Osteoblast (primary cell): ENCODE measurements around the gene WWOX. TPM values are rescaled to one million over a fixed set of nuclear protein-coding genes. Genes with fewer than 3 reads are reported as not detected.

Experiments used
- DNase-seq: peaks from one replicate; pipeline ENCODE4 v3.0.0; 2011; ENCODE audit warnings: low spot score, mixed read lengths; ENCODE audit not compliant: insufficient read length; ENCODE audit errors: missing footprints
- H2AFZ ChIP-seq: 2 replicates; pipeline ENCODE4 v1.6.0; 2011; ENCODE audit warnings: mild to moderate bottlenecking, low read length
- H3K27ac ChIP-seq: 2 replicates; pipeline ENCODE4 v1.5.1; 2011; ENCODE audit warnings: mild to moderate bottlenecking, low read depth, low read length, moderate library complexity
- H3K27me3 ChIP-seq: 2 replicates; pipeline ENCODE4 v1.6.0; 2012; ENCODE audit warnings: mild to moderate bottlenecking, control low read depth, inconsistent platforms, low read length, moderate library complexity; ENCODE audit not compliant: insufficient read depth
- H3K36me3 ChIP-seq: 2 replicates; pipeline ENCODE4 v1.5.1; 2011; ENCODE audit warnings: mild to moderate bottlenecking, low read length, control low read depth, moderate library complexity; ENCODE audit not compliant: insufficient read depth
- H3K4me1 ChIP-seq: 2 replicates; pipeline ENCODE4 v1.5.1; 2011; ENCODE audit warnings: mild to moderate bottlenecking, low read length, control low read depth, moderate library complexity; ENCODE audit not compliant: insufficient read depth
- H3K4me2 ChIP-seq: 2 replicates; pipeline ENCODE4 v1.6.0; 2011; ENCODE audit warnings: mild to moderate bottlenecking, low read length; ENCODE audit not compliant: insufficient read depth
- H3K4me3 ChIP-seq: fragments of 200-600 bp; sonication (generic); 3 replicates; pipeline ENCODE4 v1.5.1; 2012; ENCODE audit warnings: mild to moderate bottlenecking, low read length, inconsistent platforms; ENCODE audit not compliant: insufficient read depth
- H3K79me2 ChIP-seq: 2 replicates; pipeline ENCODE4 v1.6.0; 2012; ENCODE audit warnings: mild to moderate bottlenecking, low read length, control low read depth, inconsistent platforms; ENCODE audit not compliant: insufficient read depth
- H3K9me3 ChIP-seq: 2 replicates; pipeline ENCODE4 v1.5.1; 2011; ENCODE audit warnings: low read depth, low read length, control low read depth
- H4K20me1 ChIP-seq: 2 replicates; pipeline ENCODE4 v1.6.0; 2012; ENCODE audit warnings: mild to moderate bottlenecking, low read length, control low read depth; ENCODE audit not compliant: insufficient read depth
- CTCF ChIP-seq: IDR thresholded peaks from 2 replicates; pipeline ENCODE4 v1.5.1; 2011; ENCODE audit warnings: mild to moderate bottlenecking, low read depth, low read length, moderate library complexity; ENCODE audit errors: extremely low read depth
- total RNA-seq: library from RNA; depleted of rRNA; stranded (reverse); fragments of >200 nt; gene quantifications from 2 replicates; pipeline ENCODE4 v1.2.3, GENCODE V29; 2012

Gene WWOX
- total RNA-seq, 1 donor = 23.9 TPM

- Histone ChIP-seq H2AFZ (no peak overlapping the region), H4K20me1 (no peaks in the 10 kb centered on the region), H3K36me3 (no peaks in the 10 kb centered on the region), H3K27me3 (no peaks in the 10 kb centered on the region), H3K4me3 (no peak overlapping the region), H3K4me2 (no peak overlapping the region), H3K9me3 (peaks cover 4% of the 10 kb centered on the region), H3K4me1 (no peaks in the 10 kb centered on the region), H3K27ac (no peak overlapping the region), H3K79me2 (no peaks in the 10 kb centered on the region)
- no peak for DNase-seq
- no peak for TF ChIP-seq CTCF
These were observed 825.8 kb downstream of the WWOX start for GRCh38 chr16:78925083-78925767.

GRCh38 chr16:78926723-78927210 lies 827.3 kb downstream of the WWOX start:
- no peak overlapping the region for H3K27ac ChIP-seq
- no peak for TF ChIP-seq CTCF

GRCh38 chr16:78927766-78928165 lies 828.3 kb downstream of the WWOX start:
- Histone ChIP-seq H3K27ac (no peak overlapping the region), H3K4me2 (no peak overlapping the region), H4K20me1 (no peaks in the 10 kb centered on the region), H3K36me3 (no peaks in the 10 kb centered on the region), H2AFZ (no peak overlapping the region), H3K79me2 (no peaks in the 10 kb centered on the region), H3K9me3 (peaks cover 7% of the 10 kb centered on the region), H3K27me3 (no peaks in the 10 kb centered on the region), H3K4me1 (no peaks in the 10 kb centered on the region), H3K4me3 (no peak overlapping the region)
- DNase-seq = no peak
- no peak for TF ChIP-seq CTCF

More at GRCh38 chr16:78926723-78927210, 827.3 kb downstream of the WWOX start:
- H2AFZ ChIP-seq = no peak overlapping the region
- no peaks in the 10 kb centered on the region for H3K4me1 ChIP-seq
- no peak overlapping the region for H3K4me2 ChIP-seq
- no peaks in the 10 kb centered on the region for H3K36me3 ChIP-seq
- no peaks in the 10 kb centered on the region for H4K20me1 ChIP-seq
- H3K4me3 ChIP-seq = no peak overlapping the region
- no peaks in the 10 kb centered on the region for H3K79me2 ChIP-seq
- no peak for DNase-seq
- H3K9me3 ChIP-seq = peaks cover 7% of the 10 kb centered on the region
- H3K27me3 ChIP-seq = no peaks in the 10 kb centered on the region

GRCh38 chr16:78929841-78930240 lies 830.4 kb downstream of the WWOX start:
- Histone ChIP-seq H3K9me3 (peaks cover 7% of the 10 kb centered on the region), H3K4me3 (no peak overlapping the region), H3K27me3 (no peaks in the 10 kb centered on the region), H3K36me3 (no peaks in the 10 kb centered on the region), H3K27ac (no peak overlapping the region), H3K4me2 (no peak overlapping the region), H3K79me2 (no peaks in the 10 kb centered on the region), H4K20me1 (no peaks in the 10 kb centered on the region), H2AFZ (no peak overlapping the region), H3K4me1 (no peaks in the 10 kb centered on the region)
- no peak for TF ChIP-seq CTCF
- no peak for DNase-seq
